ENCODE data around the gene POLK. TPM values are rescaled to one million over a fixed set of nuclear protein-coding genes. Genes with fewer than 3 reads are reported as not detected.

The POLK gene
- total and polyA plus RNA-seq, 2 of the 13 experiments (the other 11 are each of a cell fraction or from before 2014, with no cell fraction given) = 8.6 to 11.7 TPM

GRCh38 chr5:75620184-75620959, 108.7 kb downstream of the POLK start:
- in situ Hi-C loops (cut with HindIII; ENCODE audit: extremely low pct_ligation_motif_present, low pct_unique_long_range_greater_than_20kb) (no loop called here), intact Hi-C loops (cut with micrococcal nuclease; ENCODE audit: unreplicated experiment) (no loop called here)
- FAIRE-seq (peak; percentile 56), DNase-seq (ENCODE audit: low spot score) (peak; percentile 43), ATAC-seq (peak; percentile 84)
- H3K27me3 ChIP-seq (ENCODE audit: control insufficient read depth in 1 of 2, insufficient read depth in 2 of 2, low read length in 2 of 2) = no peaks in the 10 kb centered on the region
- H3K9me3 ChIP-seq (ENCODE audit: low read length) = no peaks in the 10 kb centered on the region
- H3K4me1 ChIP-seq (ENCODE audit: insufficient read depth, low read length) = peaks cover 36% of the 10 kb centered on the region
- H3K9ac ChIP-seq (ENCODE audit: insufficient read depth, low read depth, low read length) = no peak overlapping the region
- CTCF ChIA-PET (ENCODE audit: low intra/inter-chr PET ratio, low total read pairs) = no interaction called here
- BruUV-seq (replicated peaks) = no TSS peak
- no peak overlapping the region for H3K27ac ChIP-seq (ENCODE audit: extremely low read length, insufficient read depth, low read length)
- H3K79me2 ChIP-seq (ENCODE audit: insufficient read depth, low read length) = no peaks in the 10 kb centered on the region
- POLR2A ChIA-PET = interaction anchor here (1.0 kb wide), 1 partner anchor 9 kb away, joined by 3 read pairs; the partner anchor contains the start of gene ANKDD1B
- WGBS (ENCODE audit: low lambda C conversion rate) = 54% methylated on average over 4 of the region's 4 CpGs
- no peak overlapping the region for H3K4me3 ChIP-seq (replicated peaks in 1 of 3; ENCODE audit: insufficient read depth in 1 of 3, low read depth in 2 of 3, low read length in 3 of 3)
- H2AFZ ChIP-seq (ENCODE audit: low read length) = no peak overlapping the region
- peak overlapping the region; percentile 40 for H3K4me2 ChIP-seq (ENCODE audit: low read depth, low read length)
- H3K36me3 ChIP-seq (replicated peaks in 1 of 2; ENCODE audit: control insufficient read depth in 1 of 2, insufficient read depth in 2 of 2, low read length in 2 of 2) = no peaks in the 10 kb centered on the region
- H4K20me1 ChIP-seq (ENCODE audit: insufficient read depth, low read length) = no peaks in the 10 kb centered on the region
- TF ChIP-seq ZNF547 (CRISPR knock-in tag; IDR thresholded peaks at IDR 0.05) (no peak), ATF4 (CRISPR knock-in tag; IDR thresholded peaks at IDR 0.05) (no peak), FOXA3 (CRISPR knock-in tag; IDR thresholded peaks at IDR 0.05) (peak; percentile 42; the same call in 1 of the 2 replicates), ARID5B (CRISPR knock-in tag; IDR thresholded peaks at IDR 0.05) (peak; percentile 31; the same call in 1 of the 2 replicates), SOX13 (IDR thresholded peaks at IDR 0.05) (no peak), SOX13 (CRISPR knock-in tag; conservative IDR thresholded peaks at IDR 0.05 in 1 of 2, IDR thresholded peaks at IDR 0.05 in 1 of 2) (peak in 1 of 2 experiments; percentile 51; a peak in 1 of 4 replicates), HNRNPK (IDR thresholded peaks at IDR 0.05; ENCODE audit: low read depth, low read length, poor library complexity, severe bottlenecking) (no peak), GATAD1 (CRISPR knock-in tag; IDR thresholded peaks at IDR 0.05) (no peak), FOXA1 (IDR thresholded peaks at IDR 0.05) (no peak), FOXA1 (CRISPR knock-in tag; IDR thresholded peaks at IDR 0.05) (peak; percentile 48), ARID3A (IDR thresholded peaks at IDR 0.05; ENCODE audit: low read depth, low read length) (peak; percentile 69; the same call in 1 of the 2 replicates), BCL6 (CRISPR knock-in tag; IDR thresholded peaks at IDR 0.05) (0 out of 2 replicates have a peak, but pooled peaks have one; percentile 20), IRF2 (CRISPR knock-in tag; IDR thresholded peaks at IDR 0.05) (0 out of 2 replicates have a peak, but pooled peaks have one; percentile 27), HNF4A (CRISPR knock-in tag; IDR thresholded peaks at IDR 0.05) (0 out of 2 replicates have a peak, but pooled peaks have one; percentile 14)
